SU-DHL-6 (cell line): Measurements from ENCODE around the gene HYCC1.
"Not testable (repeated sequence)": the region's sequence is repeated elsewhere in the genome, so short reads cannot be mapped to it uniquely, and the experiment has no call there.

Source experiments
- H2AFZ ChIP-seq: fragments of 200-600 bp; sonication (generic); 2 replicates; pipeline ENCODE4 v1.6.1; 2014; ENCODE audit warnings: low read depth, mild to moderate bottlenecking, moderate library complexity, mixed read lengths, antibody characterized with exemption, low read length; ENCODE audit not compliant: severe bottlenecking
- H3F3A ChIP-seq: fragments of 200-600 bp; shearing (Covaris generic); 2 replicates; pipeline ENCODE4 v1.6.0; 2016; ENCODE audit warnings: antibody characterized with exemption, mild to moderate bottlenecking; ENCODE audit not compliant: insufficient read depth
- H3K27ac ChIP-seq: fragments of 200-600 bp; sonication (generic); 2 replicates; pipeline ENCODE4 v1.5.1; 2016; ENCODE audit warnings: low read depth, mild to moderate bottlenecking, low read length, moderate library complexity, mixed read lengths
- H3K27me3 ChIP-seq: fragments of 200-600 bp; sonication (generic), shearing (Covaris generic); 2 replicates; pipeline ENCODE4 v1.6.0; 2014; ENCODE audit warnings: mild to moderate bottlenecking, low read length
- H3K36me3 ChIP-seq: fragments of 200-600 bp; sonication (generic); 2 replicates; pipeline ENCODE4 v1.6.1; 2014; ENCODE audit warnings: mild to moderate bottlenecking, low read length, mixed read lengths
- H3K4me2 ChIP-seq: fragments of 300-600, 200-600 bp; shearing (Covaris generic), sonication (generic); 2 replicates; pipeline ENCODE4 v1.6.0; 2014; ENCODE audit warnings: low read length, low read depth, mild to moderate bottlenecking; ENCODE audit not compliant: poor library complexity, severe bottlenecking
- H3K4me3 ChIP-seq: fragments of 200-600 bp; sonication (generic); 2 replicates; pipeline ENCODE4 v1.5.1; 2014; ENCODE audit warnings: antibody characterized with exemption, low read length, mild to moderate bottlenecking, mixed read lengths; ENCODE audit not compliant: insufficient read depth, poor library complexity, severe bottlenecking
- H3K79me2 ChIP-seq: fragments of 200-600 bp; sonication (generic); 2 replicates; pipeline ENCODE4 v1.6.1; 2014; ENCODE audit warnings: mild to moderate bottlenecking, low read length, moderate library complexity; ENCODE audit not compliant: insufficient read depth
- H3K9ac ChIP-seq: fragments of 200-600 bp; sonication (generic); 2 replicates; pipeline ENCODE4 v1.7.0; 2014; ENCODE audit warnings: mild to moderate bottlenecking, low read length
- H3K9me2 ChIP-seq: fragments of 200-600 bp; sonication (generic); replicated peaks from 2 replicates; pipeline ENCODE4 v1.6.1; 2014; ENCODE audit warnings: low read length; ENCODE audit not compliant: insufficient read depth
- H3K9me3 ChIP-seq: fragments of 200-600 bp; sonication (generic); 2 replicates; pipeline ENCODE4 v1.6.1; 2014; ENCODE audit warnings: low read length, mixed read lengths; ENCODE audit not compliant: insufficient read depth
- H4K20me1 ChIP-seq: fragments of 200-600 bp; sonication (generic); 2 replicates; pipeline ENCODE4 v1.6.1; 2014; ENCODE audit warnings: low read depth, mild to moderate bottlenecking, antibody characterized with exemption, low read length, moderate library complexity, mixed read lengths
- CTCF ChIP-seq: fragments of 200-600 bp; sonication (generic); IDR thresholded peaks from one replicate; pipeline ENCODE4 v1.5.1; 2017; ENCODE audit warnings: antibody characterized with exemption, mild to moderate bottlenecking, low read length, moderate library complexity; ENCODE audit not compliant: insufficient read depth, poor library complexity, severe bottlenecking
- EZH2phosphoT487 ChIP-seq: fragments of 200-600 bp; sonication (generic), shearing (Covaris generic); conservative IDR thresholded peaks from 2 replicates; pipeline ENCODE4 v1.6.1; 2018; ENCODE audit warnings: mild to moderate bottlenecking, antibody characterized with exemption, low read length, moderate library complexity, mixed read lengths

Gene HYCC1

GRCh38 chr7:22980422-22980821 is 33.5 kb downstream of the HYCC1 start:
- H2AFZ ChIP-seq: no peak overlapping the region
- no peak overlapping the region for H3K9ac ChIP-seq
- peaks cover 13% of the 10 kb centered on the region; the same call in 1 of the 2 replicates for H3K36me3 ChIP-seq
- no peaks in the 10 kb centered on the region for H3K9me3 ChIP-seq
- H4K20me1 ChIP-seq: peaks cover 7% of the 10 kb centered on the region; the same call in 1 of the 2 replicates
- no peak overlapping the region for H3K4me2 ChIP-seq
- no peak overlapping the region for H3K4me3 ChIP-seq
- H3K79me2 ChIP-seq: no peaks in the 10 kb centered on the region
- H3K27ac ChIP-seq: no peak overlapping the region
- no peaks in the 10 kb centered on the region for H3F3A ChIP-seq
- H3K27me3 ChIP-seq: no peaks in the 10 kb centered on the region
- H3K9me2 ChIP-seq: no peaks in the 10 kb centered on the region
- TF ChIP-seq CTCF (no peak), EZH2phosphoT487 (no peak)

- Histone ChIP-seq H3K27ac (no peak overlapping the region), H3K9ac (no peak overlapping the region), H3K4me3 (no peak overlapping the region), H2AFZ (no peak overlapping the region), H3K9me3 (no peaks in the 10 kb centered on the region), H4K20me1 (peaks cover 7% of the 10 kb centered on the region; the same call in 1 of the 2 replicates), H3K36me3 (peaks cover 18% of the 10 kb centered on the region; the same call in 1 of the 2 replicates), H3K27me3 (no peaks in the 10 kb centered on the region), H3K79me2 (no peaks in the 10 kb centered on the region), H3K9me2 (no peaks in the 10 kb centered on the region), H3K4me2 (no peak overlapping the region), H3F3A (no peaks in the 10 kb centered on the region)
- no peak for TF ChIP-seq EZH2phosphoT487
- no peak for TF ChIP-seq CTCF
These were observed 34.1 kb downstream of the HYCC1 start for GRCh38 chr7:22979861-22980260.

- peaks cover 19% of the 10 kb centered on the region; the same call in 1 of the 2 replicates for H3K36me3 ChIP-seq
- no peak overlapping the region for H3K4me2 ChIP-seq
- no peak overlapping the region for H3K27ac ChIP-seq
- no peaks in the 10 kb centered on the region for H3K79me2 ChIP-seq
- H3K4me3 ChIP-seq: no peak overlapping the region
- no peaks in the 10 kb centered on the region for H3K27me3 ChIP-seq
- H3K9me3 ChIP-seq: no peaks in the 10 kb centered on the region
- no peak overlapping the region for H3K9ac ChIP-seq
- H3K9me2 ChIP-seq: no peaks in the 10 kb centered on the region
- TF ChIP-seq EZH2phosphoT487 (no peak), CTCF (no peak)
- no peak overlapping the region for H2AFZ ChIP-seq
- H4K20me1 ChIP-seq: peaks cover 7% of the 10 kb centered on the region; the same call in 1 of the 2 replicates
- H3F3A ChIP-seq: no peaks in the 10 kb centered on the region
These were observed 34.7 kb downstream of the HYCC1 start for GRCh38 chr7:22979251-22979650.

GRCh38 chr7:22974636-22975035 is 39.3 kb downstream of the HYCC1 start:
- H3K27me3 ChIP-seq, H3K9me2 ChIP-seq, H2AFZ ChIP-seq, H3K4me3 ChIP-seq, H3K79me2 ChIP-seq, H4K20me1 ChIP-seq, H3K27ac ChIP-seq, H3K4me2 ChIP-seq, H3K9me3 ChIP-seq, H3F3A ChIP-seq, H3K9ac ChIP-seq: not testable (repeated sequence)
- peaks cover 18% of the 10 kb centered on the region; the same call in 1 of the 2 replicates for H3K36me3 ChIP-seq
